ENCODE measurements around the gene DHX16. TPM values are rescaled to one million over a fixed set of nuclear protein-coding genes. Genes with fewer than 3 reads are reported as not detected.

Gene DHX16
- total RNA-seq, 1 donor from 2014 or later = 26.9 TPM

GRCh38 chr6:30657454-30657853 is 15.4 kb downstream of the DHX16 start:
- Mint-ChIP-seq H3K27ac (ENCODE audit: unreplicated experiment) (no peak overlapping the region), H3K9me3 (ENCODE audit: unreplicated experiment) (peaks cover 1% of the 10 kb centered on the region), H3K36me3 (ENCODE audit: unreplicated experiment) (no peaks in the 10 kb centered on the region), H3K27me3 (ENCODE audit: unreplicated experiment) (peaks cover 2% of the 10 kb centered on the region), H3K4me1 (ENCODE audit: low read depth, unreplicated experiment) (no peaks in the 10 kb centered on the region), H3K4me3 (ENCODE audit: unreplicated experiment) (no peak overlapping the region)
- DNase-seq = no peak
- no peak for TF ChIP-seq CTCF (IDR thresholded peaks at IDR 0.05; ENCODE audit: partially characterized antibody, unreplicated experiment)

- Mint-ChIP-seq H3K36me3 (ENCODE audit: unreplicated experiment) (no peaks in the 10 kb centered on the region), H3K4me1 (ENCODE audit: low read depth, unreplicated experiment) (no peaks in the 10 kb centered on the region), H3K27me3 (ENCODE audit: unreplicated experiment) (peaks cover 4% of the 10 kb centered on the region), H3K4me3 (ENCODE audit: unreplicated experiment) (no peak overlapping the region), H3K27ac (ENCODE audit: unreplicated experiment) (no peak overlapping the region), H3K9me3 (ENCODE audit: unreplicated experiment) (peaks cover 1% of the 10 kb centered on the region)
- TF ChIP-seq CTCF (IDR thresholded peaks at IDR 0.05; ENCODE audit: partially characterized antibody, unreplicated experiment) = no peak
- no peak for DNase-seq
These were observed 16.3 kb downstream of the DHX16 start for GRCh38 chr6:30656513-30656912.

- Mint-ChIP-seq H3K36me3 (ENCODE audit: unreplicated experiment) (no peaks in the 10 kb centered on the region), H3K4me3 (ENCODE audit: unreplicated experiment) (no peak overlapping the region), H3K27me3 (ENCODE audit: unreplicated experiment) (peaks cover 6% of the 10 kb centered on the region), H3K4me1 (ENCODE audit: low read depth, unreplicated experiment) (no peaks in the 10 kb centered on the region), H3K27ac (ENCODE audit: unreplicated experiment) (no peak overlapping the region), H3K9me3 (ENCODE audit: unreplicated experiment) (peaks cover 1% of the 10 kb centered on the region)
- DNase-seq = no peak
- TF ChIP-seq CTCF (IDR thresholded peaks at IDR 0.05; ENCODE audit: partially characterized antibody, unreplicated experiment) = no peak
These were observed 17.1 kb downstream of the DHX16 start for GRCh38 chr6:30655743-30656094.

- H3K4me3 Mint-ChIP-seq (ENCODE audit: unreplicated experiment) = no peak overlapping the region
- DNase-seq = no peak
- peaks cover 6% of the 10 kb centered on the region for H3K27me3 Mint-ChIP-seq (ENCODE audit: unreplicated experiment)
- H3K4me1 Mint-ChIP-seq (ENCODE audit: low read depth, unreplicated experiment) = no peaks in the 10 kb centered on the region
- no peak overlapping the region for H3K27ac Mint-ChIP-seq (ENCODE audit: unreplicated experiment)
- no peaks in the 10 kb centered on the region for H3K36me3 Mint-ChIP-seq (ENCODE audit: unreplicated experiment)
- H3K9me3 Mint-ChIP-seq (ENCODE audit: unreplicated experiment) = peaks cover 1% of the 10 kb centered on the region
- no peak for TF ChIP-seq CTCF (IDR thresholded peaks at IDR 0.05; ENCODE audit: partially characterized antibody, unreplicated experiment)
These were observed 17.7 kb downstream of the DHX16 start for GRCh38 chr6:30654798-30655742.

GRCh38 chr6:30651143-30651542 is 21.7 kb downstream of the DHX16 start:
- peak overlapping the region; percentile 66 for H3K27ac Mint-ChIP-seq (ENCODE audit: unreplicated experiment)
- peak overlapping the region; percentile 30 for H3K4me3 Mint-ChIP-seq (ENCODE audit: unreplicated experiment)
- H3K9me3 Mint-ChIP-seq (ENCODE audit: unreplicated experiment) = peaks cover 7% of the 10 kb centered on the region
- H3K4me1 Mint-ChIP-seq (ENCODE audit: low read depth, unreplicated experiment) = peaks cover 9% of the 10 kb centered on the region
- H3K36me3 Mint-ChIP-seq (ENCODE audit: unreplicated experiment) = no peaks in the 10 kb centered on the region
- DNase-seq = no peak
- TF ChIP-seq CTCF (IDR thresholded peaks at IDR 0.05; ENCODE audit: partially characterized antibody, unreplicated experiment) = no peak
- peaks cover 9% of the 10 kb centered on the region for H3K27me3 Mint-ChIP-seq (ENCODE audit: unreplicated experiment)
